ENCODE results near the gene AP1G2. TPM values are rescaled to one million over a fixed set of nuclear protein-coding genes. Genes with fewer than 3 reads are reported as not detected.

The AP1G2 gene
- total RNA-seq, 2 experiments from 2014 or later = 162 to 166 TPM

DNA sequence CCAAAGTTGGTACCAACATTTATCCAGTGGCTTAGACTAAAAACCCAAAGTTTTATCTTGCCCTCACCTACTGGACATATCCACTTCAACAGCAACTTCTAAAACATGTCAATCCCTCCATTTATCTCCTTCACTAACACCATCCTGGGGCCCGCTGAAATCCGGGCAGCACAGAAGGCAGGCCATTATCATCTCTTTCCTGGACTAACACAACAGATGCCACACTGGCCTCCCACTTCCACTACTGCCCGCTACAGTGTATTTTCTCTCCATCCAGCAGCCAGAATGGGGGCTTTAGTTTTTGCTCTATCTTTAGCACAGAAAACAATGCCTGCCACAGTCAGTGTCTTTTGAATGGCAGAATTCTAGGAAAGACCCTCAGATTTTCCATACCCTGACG lies 31.6 kb downstream of the AP1G2 start:
- no peaks in the 10 kb centered on the region for H3K9me3 Mint-ChIP-seq (ENCODE audit: low read depth)
- no peaks in the 10 kb centered on the region for H3K4me1 Mint-ChIP-seq
- no peaks in the 10 kb centered on the region for H3K36me3 Mint-ChIP-seq (ENCODE audit: low read depth)
- CTCF ChIA-PET = no interaction called here
- POLR2A ChIA-PET = no interaction called here
- no peaks in the 10 kb centered on the region for H3K27me3 Mint-ChIP-seq
- H3K27ac Mint-ChIP-seq = no peak overlapping the region
- DNase-seq (no peak), ATAC-seq (no peak)
- intact Hi-C loops (cut with DNase I, micrococcal nuclease) = no loop called here
- no peak overlapping the region for H3K4me3 Mint-ChIP-seq

DNA sequence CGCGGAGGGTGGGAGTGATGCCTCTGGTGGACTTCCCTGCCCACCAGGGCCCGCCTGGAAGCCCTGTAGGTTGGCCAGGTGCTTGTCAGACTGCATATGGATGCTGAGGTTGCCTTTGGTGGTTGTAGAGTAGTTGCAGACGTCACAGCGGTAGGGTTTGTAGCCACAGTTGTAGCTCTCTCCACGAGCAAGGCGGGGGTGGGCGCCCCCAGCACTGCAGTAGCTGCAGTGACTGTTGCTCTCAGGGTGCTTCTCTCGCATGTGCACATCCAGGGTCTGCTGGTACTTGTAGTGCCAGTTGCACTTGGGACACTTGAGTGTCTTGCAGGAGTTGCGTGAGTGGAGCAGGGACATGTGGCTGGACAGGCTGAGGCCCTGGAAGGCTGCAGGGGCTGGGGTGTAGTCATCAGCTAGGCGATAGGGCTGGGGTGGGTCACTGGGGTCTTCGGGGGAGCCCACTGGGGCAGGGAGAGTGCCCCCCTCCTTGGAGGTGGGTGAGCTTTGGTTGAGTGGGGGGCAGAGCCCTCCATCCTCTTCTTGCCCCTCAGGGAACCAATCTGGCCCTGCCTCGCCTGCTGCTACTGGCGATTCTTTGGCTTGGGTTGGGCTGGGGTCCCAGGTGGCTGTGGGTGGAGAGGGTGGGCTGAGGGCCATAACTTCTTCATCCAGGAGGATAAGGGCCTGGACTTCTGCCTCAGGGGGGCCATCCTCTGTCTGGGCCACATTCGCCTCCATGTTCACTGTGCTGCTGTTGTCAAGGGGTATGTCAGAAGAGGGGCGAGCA lies 33.7 kb downstream of the AP1G2 start:
- H3K9me3 Mint-ChIP-seq (ENCODE audit: low read depth) = no peaks in the 10 kb centered on the region
- intact Hi-C loops (cut with DNase I, micrococcal nuclease) = no loop called here
- DNase-seq (no peak), ATAC-seq (no peak)
- no peak overlapping the region for H3K4me3 Mint-ChIP-seq
- CTCF ChIA-PET = no interaction called here
- no peaks in the 10 kb centered on the region for H3K36me3 Mint-ChIP-seq (ENCODE audit: low read depth)
- H3K4me1 Mint-ChIP-seq = no peaks in the 10 kb centered on the region
- no peaks in the 10 kb centered on the region for H3K27me3 Mint-ChIP-seq
- POLR2A ChIA-PET = no interaction called here
- no peak overlapping the region for H3K27ac Mint-ChIP-seq

DNA sequence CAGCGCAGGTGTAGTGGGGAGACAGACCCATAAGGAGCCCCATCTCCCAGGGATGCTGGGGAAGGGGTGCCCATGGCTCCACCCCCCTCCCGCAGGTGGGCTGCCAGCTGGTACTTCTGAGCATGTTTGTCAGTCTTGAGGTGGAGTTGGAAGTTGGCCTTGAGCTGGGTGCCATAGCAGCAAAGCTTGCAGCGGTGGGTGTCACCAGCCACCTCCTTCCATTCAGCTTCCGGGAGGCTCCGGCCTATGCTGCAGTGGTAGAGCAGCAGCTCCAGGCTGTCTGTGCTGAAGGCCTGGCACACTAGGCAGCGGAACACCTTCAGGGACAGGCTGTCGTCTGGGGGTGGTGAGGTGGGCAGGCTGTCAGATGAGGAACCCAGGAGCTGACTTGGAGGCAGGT lies 34.9 kb downstream of the AP1G2 start:
- H3K4me1 Mint-ChIP-seq = no peaks in the 10 kb centered on the region
- CTCF ChIA-PET = interaction anchor here (0.6 to 1.2 kb wide), 2 partner anchors 25 to 110 kb away, joined by 3 read pairs; no protein-coding TSS in a partner anchor
- POLR2A ChIA-PET = no interaction called here
- DNase-seq (no peak), ATAC-seq (no peak)
- H3K36me3 Mint-ChIP-seq (ENCODE audit: low read depth) = no peaks in the 10 kb centered on the region
- H3K4me3 Mint-ChIP-seq = no peak overlapping the region
- no peaks in the 10 kb centered on the region for H3K27me3 Mint-ChIP-seq
- intact Hi-C loops (cut with DNase I, micrococcal nuclease) = no loop called here
- H3K9me3 Mint-ChIP-seq (ENCODE audit: low read depth) = no peaks in the 10 kb centered on the region
- no peak overlapping the region for H3K27ac Mint-ChIP-seq

DNA sequence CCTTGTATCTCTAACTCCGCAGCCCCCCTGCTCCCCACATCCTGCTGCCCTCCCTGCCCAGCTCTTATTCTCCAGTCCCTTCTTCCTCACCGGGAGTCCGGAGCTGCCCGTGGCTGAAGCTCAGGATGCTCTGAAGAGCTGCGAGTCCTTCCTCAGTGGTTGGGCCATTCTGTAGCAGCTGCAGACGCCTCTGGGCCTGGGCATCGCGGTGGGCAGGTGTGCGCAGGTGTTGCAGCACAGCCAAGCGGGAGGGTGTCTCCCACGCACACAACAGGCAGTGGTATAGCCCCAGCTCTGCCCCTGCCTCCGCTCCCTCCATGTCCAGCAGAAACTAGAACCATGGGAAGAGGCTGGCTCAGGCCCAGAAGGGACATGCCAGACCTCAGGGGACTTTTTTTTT lies 36.2 kb downstream of the AP1G2 start:
- Mint-ChIP-seq H3K27ac (no peak overlapping the region), H3K4me1 (no peaks in the 10 kb centered on the region), H3K36me3 (ENCODE audit: low read depth) (no peaks in the 10 kb centered on the region), H3K4me3 (no peak overlapping the region), H3K27me3 (no peaks in the 10 kb centered on the region), H3K9me3 (ENCODE audit: low read depth) (no peaks in the 10 kb centered on the region)
- CTCF ChIA-PET = interaction anchor here (0.6 to 1.0 kb wide), 2 partner anchors 61 to 106 kb away, joined by 3 read pairs; partner anchors contain the start of gene NGDN
- DNase-seq (no peak), ATAC-seq (no peak)
- intact Hi-C loops (cut with DNase I, micrococcal nuclease) = no loop called here
- POLR2A ChIA-PET = no interaction called here

DNA sequence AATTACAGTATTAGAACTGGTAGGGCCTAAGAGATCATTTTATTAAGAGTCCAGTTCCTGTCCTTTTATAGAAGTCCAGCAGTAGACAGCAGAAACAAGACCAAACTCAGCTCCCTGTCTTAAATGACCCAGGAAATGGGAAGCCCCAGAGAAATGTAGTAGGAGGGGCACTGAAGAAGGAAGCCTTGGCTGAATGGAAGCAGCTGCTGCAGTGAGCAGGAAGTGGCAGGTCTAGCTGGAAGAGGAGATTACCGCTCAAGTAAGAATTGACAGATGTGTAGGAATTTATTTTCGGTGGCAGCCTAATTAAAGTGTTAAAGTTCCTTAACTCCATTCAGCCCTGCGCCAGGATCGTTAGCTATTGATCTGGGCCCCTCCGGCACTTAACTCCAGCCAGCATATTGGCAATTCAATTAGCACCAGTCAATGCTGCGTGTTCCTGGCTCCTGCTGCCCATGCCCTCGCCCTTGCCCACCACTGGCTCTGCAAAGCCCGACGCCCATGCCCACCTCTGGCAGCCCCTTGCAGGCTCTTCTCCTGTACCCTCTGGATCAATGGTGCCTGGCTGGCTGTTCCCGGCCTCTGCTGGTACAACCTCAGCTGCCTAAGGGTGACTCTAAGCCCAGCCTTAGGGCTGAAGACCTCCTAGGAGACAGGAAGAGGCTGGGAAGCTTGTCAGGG lies 37.1 kb downstream of the AP1G2 start:
- intact Hi-C loops (cut with DNase I, micrococcal nuclease) = no loop called here
- Mint-ChIP-seq H3K4me1 (no peaks in the 10 kb centered on the region), H3K9me3 (ENCODE audit: low read depth) (no peaks in the 10 kb centered on the region), H3K27me3 (no peaks in the 10 kb centered on the region), H3K36me3 (ENCODE audit: low read depth) (no peaks in the 10 kb centered on the region), H3K4me3 (no peak overlapping the region), H3K27ac (no peak overlapping the region)
- ATAC-seq (no peak), DNase-seq (no peak)
- CTCF ChIA-PET = interaction anchor here (0.5 to 1.5 kb wide), 8 partner anchors 8 to 453 kb away, joined by 3 to 6 read pairs (median 3); partner anchors contain the start of gene NGDN
- POLR2A ChIA-PET = no interaction called here

DNA sequence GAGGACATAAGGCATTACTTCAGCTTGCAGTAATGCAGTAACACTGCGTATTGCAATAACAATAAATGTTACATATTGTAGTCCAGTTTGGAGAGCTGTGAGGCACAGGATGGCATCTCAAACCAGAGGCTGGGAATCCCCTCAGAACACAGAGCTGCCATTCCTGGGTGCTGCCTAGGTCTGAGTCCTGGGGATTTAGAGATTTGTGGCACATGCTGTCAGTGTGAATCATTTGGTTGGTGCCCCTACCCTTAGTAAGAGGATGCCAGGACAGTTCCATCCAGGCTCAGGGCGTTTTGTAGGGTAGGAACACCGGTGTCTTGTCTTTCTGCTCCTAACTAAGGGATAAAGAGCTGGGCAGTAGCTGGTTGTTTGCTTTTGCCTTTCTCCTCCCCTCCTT lies 38.6 kb downstream of the AP1G2 start:
- Mint-ChIP-seq H3K36me3 (ENCODE audit: low read depth) (no peaks in the 10 kb centered on the region), H3K27ac (no peak overlapping the region), H3K4me3 (no peak overlapping the region), H3K27me3 (no peaks in the 10 kb centered on the region), H3K9me3 (ENCODE audit: low read depth) (no peaks in the 10 kb centered on the region), H3K4me1 (no peaks in the 10 kb centered on the region)
- ChIA-PET CTCF (interaction anchor here (0.9 to 1.5 kb wide), 2 partner anchors 10 to 35 kb away, joined by 3 to 4 read pairs; no protein-coding TSS in a partner anchor), POLR2A (no interaction called here)
- intact Hi-C loops (cut with DNase I, micrococcal nuclease) = no loop called here
- no peak for DNase-seq
- no peak for ATAC-seq

DNA sequence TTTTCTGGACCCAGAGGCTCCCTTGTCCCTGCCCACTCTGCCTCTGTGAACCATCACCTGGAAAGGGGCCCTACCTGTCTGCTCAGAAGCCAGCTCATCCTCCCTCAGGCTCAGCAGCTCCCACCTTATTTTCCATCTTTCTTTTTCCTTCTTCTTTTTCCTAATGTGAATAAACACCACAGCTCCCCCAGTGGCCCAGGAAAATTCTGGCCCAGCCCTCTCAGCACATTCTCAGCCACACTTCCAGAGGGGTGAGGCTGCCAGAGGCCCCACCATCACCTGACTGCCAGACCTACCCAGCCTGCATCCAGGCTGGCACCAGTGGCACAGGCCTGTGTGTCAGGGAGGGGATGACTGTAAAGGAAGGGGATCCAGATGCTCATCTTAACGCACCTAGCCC lies 39.0 kb downstream of the AP1G2 start:
- Mint-ChIP-seq H3K4me3 (no peak overlapping the region), H3K9me3 (ENCODE audit: low read depth) (no peaks in the 10 kb centered on the region), H3K27ac (no peak overlapping the region), H3K36me3 (ENCODE audit: low read depth) (no peaks in the 10 kb centered on the region), H3K4me1 (no peaks in the 10 kb centered on the region), H3K27me3 (no peaks in the 10 kb centered on the region)
- CTCF ChIA-PET = interaction anchor here (0.9 to 1.0 kb wide), 2 partner anchors 10 to 32 kb away, joined by 3 to 4 read pairs; no protein-coding TSS in a partner anchor
- intact Hi-C loops (cut with DNase I, micrococcal nuclease) = no loop called here
- POLR2A ChIA-PET = no interaction called here
- DNase-seq (no peak), ATAC-seq (no peak)

DNA sequence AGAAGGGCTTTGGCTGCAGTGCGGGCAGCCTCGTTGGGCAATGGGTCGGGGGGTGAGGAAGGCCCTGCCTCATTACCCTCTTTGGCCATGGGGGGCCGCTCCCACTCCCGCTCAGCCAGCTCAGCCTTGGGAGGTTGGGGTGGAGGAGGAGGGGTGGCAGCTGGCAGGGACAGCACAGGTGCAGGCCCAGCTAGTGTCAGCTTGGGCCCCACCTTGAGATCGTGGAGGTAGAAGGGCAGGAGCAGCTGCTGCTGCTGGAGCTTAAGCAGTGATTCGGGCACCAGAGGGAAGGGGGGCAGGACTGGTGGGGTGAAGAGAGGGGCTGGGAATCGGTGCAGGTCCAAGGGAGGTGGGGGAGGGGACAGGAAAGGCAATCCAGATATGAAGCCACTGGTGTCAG lies 42.0 kb downstream of the AP1G2 start:
- Mint-ChIP-seq H3K27ac (no peak overlapping the region), H3K27me3 (no peaks in the 10 kb centered on the region), H3K4me1 (no peaks in the 10 kb centered on the region), H3K4me3 (no peak overlapping the region), H3K36me3 (ENCODE audit: low read depth) (no peaks in the 10 kb centered on the region), H3K9me3 (ENCODE audit: low read depth) (no peaks in the 10 kb centered on the region)
- ATAC-seq (no peak), DNase-seq (no peak)
- POLR2A ChIA-PET = no interaction called here
- intact Hi-C loops (cut with DNase I, micrococcal nuclease) = no loop called here
- CTCF ChIA-PET = interaction anchor here (1.0 to 1.1 kb wide), 2 partner anchors 14 to 16 kb away, joined by 3 to 4 read pairs; no protein-coding TSS in a partner anchor

DNA sequence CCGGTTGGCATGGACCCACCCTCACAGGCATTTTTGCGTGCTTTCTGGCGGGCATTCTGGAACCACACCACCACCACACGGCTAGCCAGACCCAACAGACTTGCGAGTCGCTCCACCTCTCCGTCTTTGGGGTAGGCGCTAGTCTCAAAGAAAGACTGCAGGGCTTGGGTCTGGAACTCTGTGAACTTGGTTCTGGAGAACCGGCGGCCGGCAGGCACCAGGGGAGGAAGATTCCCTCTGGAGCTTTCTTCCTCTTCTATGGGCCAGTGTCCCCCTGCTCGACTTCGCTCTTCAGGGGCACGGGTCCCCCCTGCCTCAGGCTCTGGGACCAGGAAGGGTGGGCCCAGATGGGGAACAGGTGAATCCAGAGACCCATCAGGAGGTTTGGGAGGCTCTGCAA lies 42.6 kb downstream of the AP1G2 start:
- Mint-ChIP-seq H3K4me3 (no peak overlapping the region), H3K27ac (no peak overlapping the region), H3K36me3 (ENCODE audit: low read depth) (no peaks in the 10 kb centered on the region), H3K4me1 (no peaks in the 10 kb centered on the region), H3K27me3 (no peaks in the 10 kb centered on the region), H3K9me3 (ENCODE audit: low read depth) (no peaks in the 10 kb centered on the region)
- intact Hi-C loops (cut with DNase I, micrococcal nuclease) = no loop called here
- DNase-seq = no peak
- no peak for ATAC-seq
- ChIA-PET POLR2A (no interaction called here), CTCF (interaction anchor here (1.1 kb wide), 1 partner anchor 14 kb away, joined by 3 read pairs; no protein-coding TSS in a partner anchor)

DNA sequence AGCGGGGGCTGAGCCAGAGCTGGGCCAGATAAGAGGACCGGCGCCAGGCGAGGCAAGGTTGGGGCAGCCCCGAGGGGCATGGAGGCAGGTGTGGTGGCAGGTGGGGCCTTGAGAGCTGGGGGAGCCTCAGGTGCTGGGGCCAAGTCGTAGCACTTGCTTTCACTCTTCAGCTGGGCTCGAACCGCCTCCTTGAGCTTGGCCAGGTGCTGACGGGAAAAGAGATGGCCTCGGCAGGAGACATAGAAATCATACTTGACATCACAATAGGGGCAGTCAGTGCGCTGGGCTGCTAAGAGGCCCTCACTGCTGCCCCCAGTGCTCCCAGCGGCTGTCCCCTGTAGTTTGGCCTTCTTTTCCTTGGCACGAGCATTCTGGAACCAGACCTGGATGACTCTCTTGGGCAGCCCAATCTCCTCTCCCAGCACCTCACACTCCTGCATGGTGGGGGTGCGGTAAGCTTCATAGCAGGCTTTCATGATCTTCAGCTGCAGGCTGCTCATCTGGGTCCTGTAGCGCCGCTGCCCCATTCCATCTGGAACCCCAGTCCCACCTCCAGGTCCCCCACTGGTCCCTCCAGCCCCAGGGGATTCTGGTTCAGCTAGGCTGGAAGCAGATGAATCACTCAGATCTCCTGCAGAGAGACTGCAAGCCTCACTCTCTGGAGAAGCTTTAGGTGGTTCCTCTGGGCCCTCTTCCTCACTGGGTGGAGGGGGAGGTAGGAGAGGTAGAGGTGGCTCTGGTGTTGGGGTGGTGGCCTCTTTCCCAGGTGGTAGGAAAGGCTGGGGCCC lies 44.2 kb downstream of the AP1G2 start:
- Mint-ChIP-seq H3K9me3 (ENCODE audit: low read depth) (no peaks in the 10 kb centered on the region), H3K27ac (no peak overlapping the region), H3K27me3 (no peaks in the 10 kb centered on the region), H3K4me1 (no peaks in the 10 kb centered on the region), H3K4me3 (no peak overlapping the region), H3K36me3 (ENCODE audit: low read depth) (no peaks in the 10 kb centered on the region)
- POLR2A ChIA-PET = no interaction called here
- DNase-seq = no peak
- intact Hi-C loops (cut with DNase I, micrococcal nuclease) = no loop called here
- no peak for ATAC-seq
- CTCF ChIA-PET = interaction anchor here (0.7 kb wide), 2 partner anchors 46 to 266 kb away, joined by 3 to 4 read pairs; no protein-coding TSS in a partner anchor

DNA sequence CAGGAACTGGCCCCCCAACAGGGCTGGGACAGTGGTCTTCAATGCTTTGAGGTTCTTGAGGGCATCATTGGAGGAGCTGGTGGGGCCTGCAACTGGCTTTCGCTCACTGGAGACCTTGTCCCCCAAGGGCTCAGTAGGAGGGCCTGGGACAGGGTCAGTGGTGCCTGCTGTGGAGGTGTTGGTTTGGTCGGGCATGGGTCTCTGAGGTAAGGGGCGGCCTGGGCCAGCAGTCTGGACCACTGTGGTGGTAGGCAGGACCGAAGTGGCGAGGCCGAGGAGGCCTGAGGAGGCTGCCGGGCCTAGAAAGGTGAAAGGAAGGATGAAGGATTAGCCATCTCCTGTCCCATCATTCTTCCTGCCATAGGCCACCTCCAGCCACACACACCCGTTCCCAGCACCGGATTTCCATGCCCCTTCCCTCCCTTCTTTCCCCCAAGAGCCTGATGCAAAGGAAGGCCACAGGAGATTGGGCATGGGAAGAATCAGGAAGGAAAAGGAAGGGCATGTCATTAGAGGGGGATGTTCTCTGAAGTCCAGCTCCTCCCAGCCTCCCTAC lies 44.9 kb downstream of the AP1G2 start:
- intact Hi-C loops (cut with DNase I, micrococcal nuclease) = no loop called here
- no peak overlapping the region for H3K4me3 Mint-ChIP-seq
- ATAC-seq = no peak

More for the DNA sequence above, 44.9 kb downstream of the AP1G2 start:
- Mint-ChIP-seq H3K27me3 (no peaks in the 10 kb centered on the region), H3K4me1 (no peaks in the 10 kb centered on the region), H3K9me3 (ENCODE audit: low read depth) (no peaks in the 10 kb centered on the region), H3K36me3 (ENCODE audit: low read depth) (no peaks in the 10 kb centered on the region), H3K27ac (no peak overlapping the region)
- no peak for DNase-seq
- ChIA-PET POLR2A (no interaction called here), CTCF (no interaction called here)
